Fibroblast of the aortic adventitia (primary cell): ENCODE data around the gene CHSY3. TPM values are rescaled to one million over a fixed set of nuclear protein-coding genes. Genes with fewer than 3 reads are reported as not detected.

Experiments
- DNase-seq: peaks from one replicate; pipeline ENCODE4 v3.0.0-alpha.2; 2010; ENCODE audit warnings: low read depth
- H3K4me3 ChIP-seq: 2 replicates; pipeline ENCODE4 v1.5.1; 2011; ENCODE audit warnings: low read depth, mild to moderate bottlenecking, control low read depth, low read length, moderate library complexity
- total RNA-seq: library from RNA; depleted of rRNA; stranded (reverse); fragments of >200 nt; gene quantifications from 2 replicates; pipeline ENCODE4 v1.2.3, GENCODE V29; 2012; ENCODE audit warnings: low replicate concordance
- TF ChIP-seq, protein P1 (sequence below): IDR thresholded peaks from 2 replicates; pipeline ENCODE4 v1.5.1; 2011; ENCODE audit warnings: mild to moderate bottlenecking, low read length, control low read depth, inconsistent platforms; ENCODE audit not compliant: insufficient read depth

Gene CHSY3
- total RNA-seq, 1 donor = 2.9 TPM

DNA sequence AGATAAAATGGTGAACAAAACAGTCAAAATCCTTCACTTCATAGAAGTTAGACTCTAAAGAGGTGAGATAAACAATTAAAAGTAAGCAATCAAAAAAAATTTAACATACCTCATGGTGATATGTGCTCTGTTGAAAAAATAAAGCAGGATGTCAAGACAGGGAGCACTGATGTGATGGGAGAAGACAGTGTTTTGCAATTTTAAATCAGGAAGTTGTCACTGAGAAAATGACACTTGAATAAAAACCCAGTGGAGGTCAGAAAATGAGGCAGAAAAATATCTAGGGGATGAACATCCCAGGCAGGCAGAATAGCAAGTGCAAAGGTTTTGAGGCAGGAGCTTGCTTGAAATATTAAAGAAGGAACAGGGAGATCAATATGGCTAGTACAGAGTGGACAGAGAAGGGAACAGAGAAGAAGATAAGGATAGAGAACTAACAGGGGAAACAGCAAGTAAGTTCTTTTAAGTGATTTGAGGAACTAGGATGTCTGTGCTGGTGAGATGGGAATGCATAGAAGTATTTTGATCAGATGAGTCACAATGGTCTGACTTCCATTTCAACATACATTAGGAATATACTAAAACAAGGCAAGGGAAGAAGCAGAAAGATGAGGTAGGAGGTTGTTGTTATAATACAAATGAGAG is 130.4 kb downstream of the CHSY3 start:
- peak; percentile 7 for DNase-seq
- H3K4me3 ChIP-seq = no peak overlapping the region
- TF ChIP-seq, protein P1, sequence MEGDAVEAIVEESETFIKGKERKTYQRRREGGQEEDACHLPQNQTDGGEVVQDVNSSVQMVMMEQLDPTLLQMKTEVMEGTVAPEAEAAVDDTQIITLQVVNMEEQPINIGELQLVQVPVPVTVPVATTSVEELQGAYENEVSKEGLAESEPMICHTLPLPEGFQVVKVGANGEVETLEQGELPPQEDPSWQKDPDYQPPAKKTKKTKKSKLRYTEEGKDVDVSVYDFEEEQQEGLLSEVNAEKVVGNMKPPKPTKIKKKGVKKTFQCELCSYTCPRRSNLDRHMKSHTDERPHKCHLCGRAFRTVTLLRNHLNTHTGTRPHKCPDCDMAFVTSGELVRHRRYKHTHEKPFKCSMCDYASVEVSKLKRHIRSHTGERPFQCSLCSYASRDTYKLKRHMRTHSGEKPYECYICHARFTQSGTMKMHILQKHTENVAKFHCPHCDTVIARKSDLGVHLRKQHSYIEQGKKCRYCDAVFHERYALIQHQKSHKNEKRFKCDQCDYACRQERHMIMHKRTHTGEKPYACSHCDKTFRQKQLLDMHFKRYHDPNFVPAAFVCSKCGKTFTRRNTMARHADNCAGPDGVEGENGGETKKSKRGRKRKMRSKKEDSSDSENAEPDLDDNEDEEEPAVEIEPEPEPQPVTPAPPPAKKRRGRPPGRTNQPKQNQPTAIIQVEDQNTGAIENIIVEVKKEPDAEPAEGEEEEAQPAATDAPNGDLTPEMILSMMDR = no peak

DNA sequence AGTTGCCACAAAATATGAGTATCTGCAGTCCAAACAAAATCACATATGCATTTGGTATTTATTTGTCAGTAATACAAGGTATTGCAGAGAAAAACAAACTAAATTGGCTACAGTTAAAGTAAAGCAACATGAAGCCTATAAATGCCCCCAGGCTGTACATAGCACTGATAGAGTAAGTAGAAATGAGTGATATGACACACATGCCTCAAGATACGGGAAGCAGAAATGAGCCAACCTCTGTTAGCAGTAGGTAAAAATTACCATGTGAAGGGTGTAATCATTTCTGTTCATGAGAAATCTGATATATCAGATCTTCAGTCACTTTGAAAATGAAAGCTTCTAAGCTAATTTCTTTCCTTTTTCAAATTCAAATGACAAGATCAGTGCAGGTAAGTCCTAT is 131.1 kb downstream of the CHSY3 start:
- TF ChIP-seq, protein P1 = no peak
- DNase-seq = no peak
- no peak overlapping the region for H3K4me3 ChIP-seq

DNA sequence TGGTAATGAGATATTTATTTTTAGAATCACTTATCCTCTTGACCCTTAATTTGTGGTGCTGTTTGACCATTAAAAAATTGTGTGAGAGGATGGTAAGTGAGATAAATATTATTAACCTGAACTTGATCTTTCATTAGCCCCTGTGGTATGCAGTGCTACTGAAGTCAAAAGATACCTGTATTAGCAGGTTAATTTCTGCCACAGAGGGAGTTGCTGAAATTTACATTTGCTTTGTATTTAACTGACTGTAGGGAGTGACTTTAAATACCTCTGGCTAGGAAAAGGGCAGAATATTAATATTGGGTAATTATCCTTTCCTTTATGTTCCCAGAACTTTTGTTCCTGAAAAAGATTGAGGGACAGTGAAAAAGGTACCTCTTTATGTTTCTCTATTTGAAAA is 133.6 kb downstream of the CHSY3 start:
- TF ChIP-seq, protein P1 = no peak

DNA sequence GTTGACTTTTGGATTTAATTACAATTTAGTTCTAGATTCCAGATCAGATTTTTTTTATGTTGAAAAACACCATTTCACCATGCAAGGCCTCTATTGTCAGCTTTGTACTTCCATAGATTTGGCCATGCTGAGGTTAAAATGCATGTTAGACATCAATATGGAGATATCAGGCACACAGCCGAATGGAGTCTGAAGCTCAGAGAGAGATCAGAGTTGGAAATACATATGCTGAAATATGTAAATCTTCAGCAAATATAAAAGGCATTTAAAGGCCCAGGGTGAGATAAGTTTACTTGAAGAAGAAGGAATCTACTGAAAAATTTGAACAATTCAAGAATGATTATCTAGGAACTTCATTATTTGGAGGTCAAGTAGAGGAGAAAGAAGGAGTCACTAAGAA is 139.6 kb downstream of the CHSY3 start:
- DNase-seq = no peak
- H3K4me3 ChIP-seq = no peak overlapping the region
- TF ChIP-seq, protein P1 = no peak

More for the DNA sequence above, 133.6 kb downstream of the CHSY3 start:
- DNase-seq = no peak
- no peak overlapping the region for H3K4me3 ChIP-seq

DNA sequence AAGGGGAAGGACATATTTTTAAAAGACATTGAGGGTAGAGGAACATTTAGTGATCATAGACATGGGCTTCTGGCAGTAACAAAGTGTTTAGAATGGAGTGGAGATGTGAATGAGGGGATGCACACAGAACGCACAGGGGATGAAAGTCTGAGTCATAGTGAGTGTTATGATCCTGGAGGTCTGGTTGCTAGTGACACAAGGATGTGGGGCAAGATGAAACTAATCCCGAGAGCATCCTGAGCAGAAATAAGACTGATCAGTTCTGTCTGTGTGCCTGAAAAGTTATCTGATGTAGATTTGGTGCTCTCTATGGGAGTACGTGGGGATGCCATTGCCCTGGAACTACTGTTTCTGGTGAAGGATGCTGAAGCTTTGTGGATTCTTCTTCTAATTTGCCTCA is 141.1 kb downstream of the CHSY3 start:
- DNase-seq = no peak
- TF ChIP-seq, protein P1 = peak; percentile 1
- no peak overlapping the region for H3K4me3 ChIP-seq

DNA sequence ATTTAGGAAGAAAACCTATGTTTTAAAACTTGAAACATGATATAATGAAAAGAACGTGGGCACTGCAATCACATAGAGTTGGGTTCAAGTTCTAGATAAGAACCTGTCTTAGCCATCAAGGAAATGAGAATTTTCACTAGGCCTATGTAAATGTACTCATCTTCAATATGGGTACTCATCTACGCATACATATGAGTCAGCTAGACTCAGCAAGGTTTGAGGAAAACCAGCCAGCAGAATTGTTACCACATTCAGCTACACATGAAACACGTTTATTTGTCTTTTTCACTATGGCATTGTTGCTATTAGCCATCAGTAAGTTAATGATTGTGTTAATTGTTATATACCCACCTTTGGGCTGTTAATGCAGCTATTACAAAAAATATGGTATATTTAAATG is 146.3 kb downstream of the CHSY3 start:
- H3K4me3 ChIP-seq = no peak overlapping the region
- TF ChIP-seq, protein P1 = no peak
- DNase-seq = no peak

DNA sequence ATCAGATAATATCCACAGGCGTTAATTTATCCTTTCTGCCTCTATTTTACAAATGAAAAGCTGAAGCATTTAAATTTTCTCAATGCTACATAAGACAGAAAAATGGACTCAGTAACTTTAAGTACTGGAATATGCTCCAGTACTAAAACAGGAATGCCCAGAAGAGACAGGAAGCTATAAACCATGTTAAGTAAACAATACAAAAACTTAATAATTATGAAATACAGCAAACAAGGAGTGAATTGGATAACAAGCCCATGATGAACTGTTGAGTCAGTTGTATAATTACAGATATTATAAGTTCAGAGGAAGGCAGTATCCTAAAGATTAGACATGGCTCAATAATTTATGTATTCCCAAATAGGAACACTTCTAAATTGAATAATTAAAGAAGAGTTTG is 148.5 kb downstream of the CHSY3 start:
- TF ChIP-seq, protein P1 = no peak
- no peak overlapping the region for H3K4me3 ChIP-seq
- DNase-seq = no peak
